ENCODE measurements around the gene CYP2W1. TPM values are rescaled to one million over a fixed set of nuclear protein-coding genes. Genes with fewer than 3 reads are reported as not detected.

Gene CYP2W1
- total RNA-seq, 4 donors from 2014 or later = 5.7 to 18.6 (median 12.1) TPM

DNA sequence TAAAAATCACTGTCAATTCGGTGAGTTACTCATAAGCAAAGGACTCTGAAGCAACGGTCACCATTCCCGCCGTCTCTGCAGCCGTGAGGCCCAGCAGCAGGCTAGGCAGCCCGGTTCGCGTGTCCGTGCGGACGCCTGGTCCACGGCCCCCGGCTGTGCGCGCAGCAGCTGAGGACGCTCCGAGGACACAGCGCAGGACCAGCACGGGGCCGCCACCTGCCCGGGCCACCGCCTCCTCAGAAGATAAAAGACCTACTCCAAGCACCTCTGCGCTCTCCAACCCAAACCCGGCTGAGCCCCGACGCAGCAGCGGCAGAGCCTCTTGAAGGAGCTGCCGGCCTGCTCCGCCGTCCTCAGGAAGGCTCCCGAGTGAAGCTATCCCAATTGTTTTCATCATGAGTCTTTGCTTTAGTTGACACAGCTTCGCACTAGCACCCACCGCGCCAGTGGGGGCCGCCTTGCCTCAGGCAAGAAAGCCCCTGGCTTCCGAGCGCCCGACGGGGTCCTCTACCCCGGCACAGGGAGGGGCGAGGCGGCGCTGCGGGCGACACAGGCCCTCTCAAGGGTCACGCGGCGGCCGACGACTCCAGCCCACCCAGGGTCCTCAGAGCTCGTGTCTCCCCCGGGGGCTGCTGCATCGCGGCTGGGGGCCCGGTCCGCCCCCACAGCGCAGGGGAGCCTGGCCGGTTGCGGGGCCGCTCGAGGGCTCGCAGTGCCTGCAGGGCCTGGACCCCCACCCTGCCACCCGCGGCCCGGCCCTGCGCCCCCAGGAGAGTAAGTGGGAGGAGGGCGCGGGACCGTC is 44.5 kb downstream of the CYP2W1 start:
- peak overlapping the region; percentile 72 to 95 (median 88) for H3K4me3 ChIP-seq
- 11 to 24% methylated on average over 38 to 42 of the region's 69 CpGs for WGBS, 2 donors
- H3K36me3 ChIP-seq = peaks cover 0 to 37% (median 0%) of the 10 kb centered on the region in 3 donors
- DNase-seq (ENCODE audit: low spot score in 2 of 2) = no peak
- peak in 1 of 2 donors; percentile 43 for TF ChIP-seq EP300 (IDR thresholded peaks at IDR 0.05)
- no peak for TF ChIP-seq POLR2A (IDR thresholded peaks at IDR 0.05)
- H3K27me3 ChIP-seq = no peaks in the 10 kb centered on the region
- H3K4me1 ChIP-seq = peaks cover 0 to 61% (median 26%) of the 10 kb centered on the region in 4 donors
- H3K27ac ChIP-seq = peak overlapping the region; percentile 94 to 99 (median 97)
- H3K9me3 ChIP-seq = no peaks in the 10 kb centered on the region

GRCh38 chr7:1028044-1028770 is 45.2 kb downstream of the CYP2W1 start:
- no peaks in the 10 kb centered on the region for H3K9me3 ChIP-seq
- peak overlapping the region; percentile 94 to 99 (median 97) for H3K27ac ChIP-seq
- H3K4me3 ChIP-seq = peak overlapping the region; percentile 72 to 95 (median 88)
- DNase-seq (ENCODE audit: low spot score in 2 of 2) = peak; percentile 85 to 86
- peaks cover 0 to 29% (median 0%) of the 10 kb centered on the region in 3 donors for H3K36me3 ChIP-seq
- peak; percentile 93 to 98 for TF ChIP-seq POLR2A (IDR thresholded peaks at IDR 0.05)
- TF ChIP-seq, protein P1, sequence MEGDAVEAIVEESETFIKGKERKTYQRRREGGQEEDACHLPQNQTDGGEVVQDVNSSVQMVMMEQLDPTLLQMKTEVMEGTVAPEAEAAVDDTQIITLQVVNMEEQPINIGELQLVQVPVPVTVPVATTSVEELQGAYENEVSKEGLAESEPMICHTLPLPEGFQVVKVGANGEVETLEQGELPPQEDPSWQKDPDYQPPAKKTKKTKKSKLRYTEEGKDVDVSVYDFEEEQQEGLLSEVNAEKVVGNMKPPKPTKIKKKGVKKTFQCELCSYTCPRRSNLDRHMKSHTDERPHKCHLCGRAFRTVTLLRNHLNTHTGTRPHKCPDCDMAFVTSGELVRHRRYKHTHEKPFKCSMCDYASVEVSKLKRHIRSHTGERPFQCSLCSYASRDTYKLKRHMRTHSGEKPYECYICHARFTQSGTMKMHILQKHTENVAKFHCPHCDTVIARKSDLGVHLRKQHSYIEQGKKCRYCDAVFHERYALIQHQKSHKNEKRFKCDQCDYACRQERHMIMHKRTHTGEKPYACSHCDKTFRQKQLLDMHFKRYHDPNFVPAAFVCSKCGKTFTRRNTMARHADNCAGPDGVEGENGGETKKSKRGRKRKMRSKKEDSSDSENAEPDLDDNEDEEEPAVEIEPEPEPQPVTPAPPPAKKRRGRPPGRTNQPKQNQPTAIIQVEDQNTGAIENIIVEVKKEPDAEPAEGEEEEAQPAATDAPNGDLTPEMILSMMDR (IDR thresholded peaks at IDR 0.05) = peak in 1 of 5 experiments; percentile 44
- peak; percentile 24 to 88 for TF ChIP-seq EP300 (IDR thresholded peaks at IDR 0.05)
- peaks cover 0 to 61% (median 26%) of the 10 kb centered on the region in 4 donors for H3K4me1 ChIP-seq
- no peaks in the 10 kb centered on the region for H3K27me3 ChIP-seq
- 0 to 1% methylated on average over 26 to 57 of the region's 77 CpGs for WGBS, 2 donors

GRCh38 chr7:1028775-1029636 is 46.0 kb downstream of the CYP2W1 start:
- Histone ChIP-seq H3K36me3 (peaks cover 0 to 26% (median 0%) of the 10 kb centered on the region in 3 donors), H3K4me1 (peaks cover 0 to 56% (median 24%) of the 10 kb centered on the region in 4 donors), H3K27me3 (no peaks in the 10 kb centered on the region), H3K9me3 (no peaks in the 10 kb centered on the region), H3K4me3 (peak overlapping the region; percentile 72 to 95 (median 88)), H3K27ac (peak overlapping the region; percentile 94 to 99 (median 97))
- WGBS, 2 donors = 46 to 53% methylated on average over 15 to 18 of the region's 18 CpGs
- TF ChIP-seq, protein P1 (IDR thresholded peaks at IDR 0.05) = peak in 1 of 5 experiments; percentile 10
- TF ChIP-seq EP300 (IDR thresholded peaks at IDR 0.05) (peak; percentile 41 to 86), POLR2A (IDR thresholded peaks at IDR 0.05) (peak; percentile 18 to 47)
- peak; percentile 78 to 88 for DNase-seq (ENCODE audit: low spot score in 2 of 2)

GRCh38 chr7:1029637-1030443 is 46.9 kb downstream of the CYP2W1 start:
- no peak overlapping the region for H3K4me3 ChIP-seq
- peaks cover 0 to 48% (median 20%) of the 10 kb centered on the region in 4 donors for H3K4me1 ChIP-seq
- H3K27me3 ChIP-seq = no peaks in the 10 kb centered on the region
- H3K27ac ChIP-seq = peak overlapping the region; percentile 94 to 99 (median 97)
- no peak for DNase-seq (ENCODE audit: low spot score in 2 of 2)
- no peak for TF ChIP-seq POLR2A (IDR thresholded peaks at IDR 0.05)
- no peak for TF ChIP-seq EP300 (IDR thresholded peaks at IDR 0.05)
- TF ChIP-seq, protein P1 (IDR thresholded peaks at IDR 0.05) = no peak
- H3K36me3 ChIP-seq = peaks cover 0 to 18% (median 0%) of the 10 kb centered on the region in 3 donors
- WGBS, 2 donors = 89 to 90% methylated on average over 28 to 33 of the region's 33 CpGs
- H3K9me3 ChIP-seq = no peaks in the 10 kb centered on the region
